Kidney (tissue), 14 donors: ENCODE measurements around the gene HJURP. TPM values are rescaled to one million over a fixed set of nuclear protein-coding genes. Genes with fewer than 3 reads are reported as not detected.
A peak's percentile ranks its signal among the peaks of the same experiment; 100 is the strongest.

ENCODE experiments used
- DNase-seq, 5 donors: peaks; one replicate each; pipeline ENCODE4 v3.0.0-alpha.2; 2013 to 2020
- FAIRE-seq: peaks from 2 replicates; lab custom pipeline; 2012; peaks lifted over from hg19 to GRCh38; lab: Jason Lieb, UNC
- H3K27ac ChIP-seq, 2 donors: one replicate each; pipeline ENCODE4 v1.7.0; 2013; ENCODE audit warnings: low read depth in 2 of 2, low read length in 2 of 2, inconsistent platforms in 1 of 2
- H3K27me3 ChIP-seq: one replicate; pipeline ENCODE4 v1.7.1; 2013; ENCODE audit warnings: low read length, inconsistent platforms; ENCODE audit not compliant: control insufficient read depth, insufficient read depth
- H3K36me3 ChIP-seq, 3 donors: one replicate each; pipeline versions ENCODE4 v1.7.0 to v1.7.1; 2013; ENCODE audit warnings: low read length in 3 of 3, control low read depth in 1 of 3, inconsistent platforms in 1 of 3; ENCODE audit not compliant: insufficient read depth in 3 of 3, control insufficient read depth in 2 of 3
- H3K4me1 ChIP-seq, 3 donors: one replicate each; pipeline versions ENCODE4 v1.7.0 to v1.7.1; 2013; ENCODE audit warnings: low read length in 3 of 3, inconsistent platforms in 1 of 3, low read depth in 1 of 3; ENCODE audit not compliant: control insufficient read depth in 2 of 3, insufficient read depth in 2 of 3
- H3K4me3 ChIP-seq, 3 donors: one replicate each; pipeline versions ENCODE4 v1.7.0 to v1.8.1; 2013; ENCODE audit warnings: low read length in 3 of 3, control low read depth in 1 of 3, inconsistent platforms in 1 of 3
- H3K9ac ChIP-seq, 3 donors: one replicate each; pipeline versions ENCODE4 v1.7.0 to v1.7.1; 2013; ENCODE audit warnings: low read length in 3 of 3, control low read depth in 1 of 3, inconsistent platforms in 1 of 3
- H3K9me3 ChIP-seq, 3 donors: one replicate each; pipeline versions ENCODE4 v1.7.0 to v1.7.1; 2013; ENCODE audit warnings: low read length in 3 of 3, control low read depth in 1 of 3, inconsistent platforms in 1 of 3; ENCODE audit not compliant: control insufficient read depth in 2 of 3, insufficient read depth in 1 of 3
- intact Hi-C: fragments of 100-400 bp; cut with DNase I; formaldehyde crosslinking; loops from one replicate; pipeline ENCODE4 v1.11.1; 2022
- polyA plus RNA-seq: library from polyadenylated mRNA; stranded (reverse); fragments of 350-450 nt; fragmentation: Illumina TruSeq; extraction: RNeasy Lipid Tissue Mini Kit (QIAGEN cat#74804); gene quantifications from one replicate; pipeline ENCODE4 v1.2.3, GENCODE V29; 2014; ENCODE audit warnings: low read depth, low replicate concordance; ENCODE audit not compliant: insufficient read depth
- total RNA-seq: library from RNA; stranded (reverse); fragmentation: NEBNext Ultra II Directional; extraction: Animal tissue kit (Norgen Biotek cat#: 25700); gene quantifications from one replicate; pipeline ENCODE4 v1.2.1, GENCODE V29; 2021
- TF ChIP-seq, protein P1 (sequence below): IDR thresholded peaks from 3 replicates; pipeline ENCODE4 v1.5.1; 2012; ENCODE audit warnings: mild to moderate bottlenecking, moderate library complexity, borderline replicate concordance; ENCODE audit not compliant: insufficient read depth; ENCODE audit errors: extremely low read depth
- donor health status: control.
- donor health status: control.
- donor health status: control.
- donor health status: control.
- donor health status: control.
- donor health status: DM: yes; HTN: yes; CAD: no.
- donor health status: Normal renal cell carcinoma (clear cell type).

HJURP gene
- total and polyA plus RNA-seq, 2 donors from 2014 or later, result 0.94 TPM; not detected in 1

GRCh38 chr2:233855345-233855744 is 1.0 kb upstream of the HJURP start:
- Histone ChIP-seq H3K4me3 (no peak overlapping the region), H3K9me3 (no peaks in the 10 kb centered on the region), H3K27ac (no peak overlapping the region), H3K27me3 (no peaks in the 10 kb centered on the region), H3K36me3 (no peaks in the 10 kb centered on the region), H3K9ac (no peak overlapping the region), H3K4me1 (no peaks in the 10 kb centered on the region)
- FAIRE-seq (no peak), DNase-seq (no peak)
- intact Hi-C loops, result no loop called here
- TF ChIP-seq, protein P1, sequence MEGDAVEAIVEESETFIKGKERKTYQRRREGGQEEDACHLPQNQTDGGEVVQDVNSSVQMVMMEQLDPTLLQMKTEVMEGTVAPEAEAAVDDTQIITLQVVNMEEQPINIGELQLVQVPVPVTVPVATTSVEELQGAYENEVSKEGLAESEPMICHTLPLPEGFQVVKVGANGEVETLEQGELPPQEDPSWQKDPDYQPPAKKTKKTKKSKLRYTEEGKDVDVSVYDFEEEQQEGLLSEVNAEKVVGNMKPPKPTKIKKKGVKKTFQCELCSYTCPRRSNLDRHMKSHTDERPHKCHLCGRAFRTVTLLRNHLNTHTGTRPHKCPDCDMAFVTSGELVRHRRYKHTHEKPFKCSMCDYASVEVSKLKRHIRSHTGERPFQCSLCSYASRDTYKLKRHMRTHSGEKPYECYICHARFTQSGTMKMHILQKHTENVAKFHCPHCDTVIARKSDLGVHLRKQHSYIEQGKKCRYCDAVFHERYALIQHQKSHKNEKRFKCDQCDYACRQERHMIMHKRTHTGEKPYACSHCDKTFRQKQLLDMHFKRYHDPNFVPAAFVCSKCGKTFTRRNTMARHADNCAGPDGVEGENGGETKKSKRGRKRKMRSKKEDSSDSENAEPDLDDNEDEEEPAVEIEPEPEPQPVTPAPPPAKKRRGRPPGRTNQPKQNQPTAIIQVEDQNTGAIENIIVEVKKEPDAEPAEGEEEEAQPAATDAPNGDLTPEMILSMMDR, result no peak

- TF ChIP-seq, protein P1, result no peak
- Histone ChIP-seq H3K9ac (peak overlapping the region in 1 of 3 donors; percentile 20), H3K36me3 (no peaks in the 10 kb centered on the region), H3K4me3 (peak overlapping the region; percentile 84 to 95 (median 94)), H3K27me3 (no peaks in the 10 kb centered on the region), H3K27ac (no peak overlapping the region), H3K4me1 (no peaks in the 10 kb centered on the region), H3K9me3 (no peaks in the 10 kb centered on the region)
- intact Hi-C loops, result no loop called here
- DNase-seq, result peak in 1 of 5 donors; percentile 16
- FAIRE-seq, result no peak
Observed at GRCh38 chr2:233853883-233854240, 473 bp downstream of the HJURP start.

DNA sequence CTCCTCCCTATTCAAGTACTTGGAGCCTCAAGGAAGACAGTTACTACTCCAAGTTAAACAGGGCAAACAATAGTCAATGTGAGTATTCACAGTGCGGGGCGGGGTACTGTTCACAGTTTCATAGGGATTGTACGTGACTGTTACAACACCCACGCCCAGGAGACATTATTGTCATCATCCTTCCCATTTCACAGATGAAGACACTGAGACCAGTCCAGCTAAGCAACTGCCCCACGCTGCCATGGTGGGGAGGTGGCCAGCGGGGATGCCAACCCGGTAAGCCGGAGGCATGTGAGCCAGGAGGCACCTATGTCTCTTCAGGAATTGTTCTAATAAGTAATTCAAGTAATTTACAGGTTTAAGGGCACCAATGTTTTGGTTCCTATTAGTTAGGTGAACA is 982 bp downstream of the HJURP start:
- FAIRE-seq (no peak), DNase-seq (no peak)
- Histone ChIP-seq H3K9ac (peak overlapping the region in 1 of 3 donors; percentile 20), H3K36me3 (no peaks in the 10 kb centered on the region), H3K4me1 (no peaks in the 10 kb centered on the region), H3K9me3 (no peaks in the 10 kb centered on the region), H3K27ac (no peak overlapping the region), H3K4me3 (peak overlapping the region in 1 of 3 donors; percentile 21), H3K27me3 (no peaks in the 10 kb centered on the region)
- intact Hi-C loops, result no loop called here
- TF ChIP-seq, protein P1, result no peak

GRCh38 chr2:233852056-233852455 is 2.3 kb downstream of the HJURP start:
- H3K9me3 ChIP-seq, result no peaks in the 10 kb centered on the region
- H3K9ac ChIP-seq, result no peak overlapping the region
- no peak overlapping the region for H3K27ac ChIP-seq
- H3K36me3 ChIP-seq, result no peaks in the 10 kb centered on the region
- no peak overlapping the region for H3K4me3 ChIP-seq
- TF ChIP-seq, protein P1, result no peak
- H3K4me1 ChIP-seq, result no peaks in the 10 kb centered on the region
- DNase-seq (no peak), FAIRE-seq (no peak)
- intact Hi-C loops, result no loop called here
- H3K27me3 ChIP-seq, result no peaks in the 10 kb centered on the region
